H54 (cell line): ENCODE measurements around the gene TM9SF1.

Experiments used
- DNase-seq: peaks from one replicate; pipeline ENCODE4 v3.0.0; 2011; ENCODE audit warnings: low spot score, mixed read lengths; ENCODE audit not compliant: insufficient read length
- FAIRE-seq: peaks from 3 replicates; lab custom pipeline; 2011; peaks lifted over from hg19 to GRCh38; lab: Jason Lieb, UNC
- POLR2A ChIP-seq: IDR thresholded peaks from 2 replicates; pipeline ENCODE4 v1.6.1; 2011; ENCODE audit warnings: low read depth, mild to moderate bottlenecking, low read length

The TM9SF1 gene

DNA sequence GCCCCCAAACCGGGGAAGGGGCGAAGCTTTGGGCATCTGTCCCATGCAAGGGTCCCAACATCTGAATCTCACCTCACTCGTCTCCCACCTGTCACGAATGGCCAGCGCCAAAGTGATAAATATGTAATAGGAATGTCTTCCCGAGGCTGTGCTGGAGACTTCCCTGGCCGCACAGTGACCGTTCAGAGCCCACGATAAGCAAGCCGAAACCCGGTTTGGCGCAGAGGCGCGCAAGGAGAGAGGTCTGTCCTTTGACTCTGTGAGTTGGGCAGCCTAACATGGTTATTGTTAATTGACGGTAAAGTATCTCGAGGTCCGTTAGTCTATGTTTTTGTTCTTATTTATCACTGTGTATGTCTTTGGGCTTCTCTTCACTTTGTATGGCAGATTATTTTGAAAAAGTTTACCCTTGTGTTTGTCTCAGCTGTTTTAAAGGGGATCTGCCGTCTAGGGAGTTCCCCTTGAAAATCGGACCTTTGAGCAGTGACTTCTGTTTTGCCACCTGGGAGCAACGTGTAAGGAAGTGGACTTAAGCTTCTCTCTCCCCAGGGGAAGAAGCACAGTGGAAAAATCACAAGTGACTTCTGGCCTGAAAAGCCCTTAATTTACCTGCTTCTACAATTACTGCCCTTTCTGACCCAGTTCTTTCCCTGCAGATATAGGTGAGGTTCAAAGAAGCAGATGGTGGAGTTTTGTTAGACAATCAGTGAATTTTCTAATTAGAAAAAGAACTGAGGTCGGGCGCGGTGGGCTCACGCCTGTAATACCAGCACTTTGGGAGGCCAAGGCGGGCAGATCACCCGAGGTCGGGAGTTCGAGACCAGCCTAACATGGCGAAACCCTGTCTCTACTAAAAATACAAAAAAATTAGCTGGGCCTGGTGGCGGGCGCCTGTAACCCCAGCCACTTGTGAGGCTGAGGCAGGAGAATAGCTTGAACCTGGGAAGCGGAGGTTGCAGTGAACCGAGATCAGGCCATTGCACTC is 1.1 kb upstream of the TM9SF1 start:
- TF ChIP-seq POLR2A, result no peak
- DNase-seq (no peak), FAIRE-seq (no peak)

- no peak for TF ChIP-seq POLR2A
- FAIRE-seq (no peak), DNase-seq (no peak)
Observed at GRCh38 chr14:24194873-24195185, 412 bp downstream of the TM9SF1 start.

DNA sequence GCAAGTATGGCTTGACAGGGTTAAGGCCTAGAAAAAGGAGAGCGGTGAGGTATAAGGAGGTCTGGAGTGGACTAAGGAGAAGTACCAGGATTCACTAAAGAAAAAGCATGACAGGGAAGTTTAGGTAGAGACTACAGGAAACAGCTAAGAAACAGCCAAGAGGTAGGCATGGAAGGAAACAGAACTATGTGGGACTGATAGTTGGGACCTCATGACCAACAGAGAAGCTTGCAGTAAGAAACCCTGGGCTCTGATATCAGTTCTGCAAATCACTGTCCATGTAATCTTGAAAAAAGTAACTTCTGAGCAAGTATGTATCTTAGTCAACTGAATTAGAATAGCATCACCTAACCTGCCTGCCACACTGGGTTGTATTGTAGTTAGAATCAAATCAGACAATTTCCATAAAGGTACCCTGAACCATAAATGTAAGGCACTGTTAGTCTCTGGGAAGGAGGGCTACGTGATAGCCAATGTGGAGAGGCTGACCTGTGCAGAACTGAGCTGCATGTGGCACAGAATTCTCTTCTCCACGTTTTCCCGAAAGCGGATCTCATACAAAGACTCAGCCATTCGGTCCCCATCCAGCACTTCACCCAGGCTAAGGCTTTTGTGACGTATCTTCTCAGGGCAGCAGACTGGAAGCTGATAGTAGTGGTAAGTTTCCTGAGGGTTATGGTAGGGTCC is 912 bp downstream of the TM9SF1 start:
- DNase-seq (no peak), FAIRE-seq (no peak)
- no peak for TF ChIP-seq POLR2A

GRCh38 chr14:24192933-24193332 is 2.3 kb downstream of the TM9SF1 start:
- FAIRE-seq, result no peak
- DNase-seq, result no peak
- no peak for TF ChIP-seq POLR2A

GRCh38 chr14:24190416-24190815 is 4.8 kb downstream of the TM9SF1 start:
- DNase-seq, result no peak
- no peak for TF ChIP-seq POLR2A
- no peak for FAIRE-seq

DNA sequence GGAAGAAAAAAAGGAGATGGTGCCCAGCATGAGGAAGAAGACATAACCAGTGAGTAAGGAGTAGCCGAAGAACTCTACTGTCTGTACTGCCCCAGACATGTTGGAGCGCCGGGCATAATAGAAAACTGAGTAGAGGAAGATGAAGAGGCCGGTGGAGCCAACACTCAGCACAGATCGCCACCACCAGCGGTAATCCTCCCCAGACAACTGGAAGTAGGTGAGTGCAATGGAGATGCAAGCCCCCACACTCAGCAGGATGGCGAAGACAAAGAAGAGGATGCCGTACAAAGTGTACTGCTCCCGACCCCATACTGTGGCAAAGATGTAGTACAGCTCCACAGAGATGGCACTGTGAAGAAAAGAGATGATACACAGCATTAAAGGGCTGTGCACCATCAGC is 5.8 kb downstream of the TM9SF1 start:
- TF ChIP-seq POLR2A, result no peak
- DNase-seq (no peak), FAIRE-seq (no peak)

DNA sequence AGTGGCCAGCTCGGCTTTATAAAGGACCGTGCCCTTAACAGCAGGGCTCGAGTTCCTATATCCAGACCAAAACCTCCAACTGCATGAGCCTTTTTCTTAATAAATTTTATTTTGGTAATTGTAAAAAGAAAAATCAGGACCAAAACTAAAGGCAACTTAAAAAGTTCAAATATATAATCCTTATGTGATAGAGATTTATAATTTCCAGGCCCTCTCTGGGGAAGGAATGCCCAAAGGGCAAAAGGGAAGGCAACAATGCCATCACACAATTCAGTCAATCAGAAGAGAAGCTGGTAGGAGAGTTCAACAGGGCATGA is 6.2 kb downstream of the TM9SF1 start:
- DNase-seq (no peak), FAIRE-seq (no peak)
- no peak for TF ChIP-seq POLR2A

DNA sequence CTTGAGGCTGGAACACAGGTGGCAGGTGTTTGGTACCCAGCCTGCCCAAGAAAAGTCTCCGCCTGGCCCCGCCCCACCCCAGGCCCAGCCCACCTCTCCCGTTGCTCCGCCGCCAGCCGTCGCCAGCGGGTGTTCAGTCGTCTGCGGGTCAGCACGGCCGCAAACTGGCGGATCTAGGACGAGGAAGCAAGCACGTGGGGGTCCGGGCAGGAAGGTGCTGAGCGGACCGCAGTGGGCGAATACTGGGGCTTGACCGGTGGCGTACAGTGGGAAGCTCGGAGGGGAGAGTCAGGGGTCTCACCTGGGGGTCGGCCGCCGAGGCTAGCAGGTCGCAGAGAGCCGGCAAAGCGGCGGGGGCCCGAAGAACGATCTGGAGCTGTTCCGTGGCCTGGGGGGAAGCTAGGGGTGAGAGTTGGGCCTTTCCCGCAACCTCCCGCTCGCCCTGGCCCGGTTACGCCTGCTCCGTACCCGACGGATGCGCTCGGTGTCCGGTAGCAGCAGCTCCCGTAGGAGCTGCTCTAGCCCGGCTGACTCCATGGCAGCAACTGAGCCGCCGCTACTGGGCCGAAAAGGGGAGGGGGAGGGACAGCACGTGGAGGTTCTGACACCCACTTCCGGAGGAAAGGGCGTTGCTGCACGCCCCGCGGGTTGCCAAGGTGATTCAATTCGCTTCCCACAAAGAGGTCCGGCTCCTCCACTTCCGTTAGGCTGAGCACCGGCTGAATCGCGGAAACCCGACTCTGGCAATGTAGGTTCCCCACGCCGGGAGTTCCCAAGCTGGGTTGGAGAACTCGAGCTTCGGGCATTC is 6.8 kb downstream of the TM9SF1 start, which contains the start of gene IPO4:
TSS of gene IPO4 (minus strand) at position 566 of the 808 bp plus-strand sequence. CDS start at position 537, 29 bp downstream.
- TF ChIP-seq POLR2A, result peak; percentile 65
- FAIRE-seq, result peak; percentile 62
- peak; percentile 85 for DNase-seq

GRCh38 chr14:24187539-24187915 is 7.7 kb downstream of the TM9SF1 start:
- no peak for DNase-seq
- no peak for FAIRE-seq
- TF ChIP-seq POLR2A, result no peak

GRCh38 chr14:24186831-24187538 is 8.3 kb downstream of the TM9SF1 start:
- no peak for DNase-seq
- TF ChIP-seq POLR2A, result no peak
- no peak for FAIRE-seq

DNA sequence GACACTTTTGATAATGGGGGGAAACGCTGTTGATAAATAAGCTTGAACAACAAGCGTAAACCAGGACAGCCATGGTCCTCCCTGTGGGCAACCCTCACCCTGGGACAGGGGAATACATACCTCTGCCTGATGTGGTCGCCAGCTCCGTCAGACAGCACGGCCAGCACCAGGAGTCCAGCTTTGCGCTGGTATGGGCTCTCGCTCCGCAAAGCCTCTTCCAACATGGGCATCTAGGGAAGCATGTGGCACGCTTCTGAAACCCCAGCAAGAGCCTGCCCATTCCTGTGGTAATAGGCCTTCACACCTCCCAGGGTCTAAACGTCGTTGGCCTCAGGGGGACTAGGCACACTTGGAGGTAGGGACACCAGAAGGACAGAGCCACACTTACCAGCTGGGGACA is 9.5 kb downstream of the TM9SF1 start:
- DNase-seq, result no peak
- FAIRE-seq, result no peak
- TF ChIP-seq POLR2A, result no peak

- DNase-seq (no peak), FAIRE-seq (no peak)
- TF ChIP-seq POLR2A, result no peak
Observed at GRCh38 chr14:24185026-24185425, 10.2 kb downstream of the TM9SF1 start.
